A673 (cell line): ENCODE measurements around the gene GRID2. TPM values are rescaled to one million over a fixed set of nuclear protein-coding genes. Genes with fewer than 3 reads are reported as not detected.

ENCODE experiments used
- BruUV-seq: library from RNA; stranded (reverse); fragments of 400-500 nt; replicated peaks from 2 replicates; lab custom pipeline; 2021; lab: Mats Ljungman, UMichigan
- CTCF ChIA-PET: fragments of 300-600 bp; sonication (Branson Sonifier 250); formaldehyde crosslinking; loops from one replicate; lab custom pipeline; 2022; ENCODE audit warnings: antibody characterized with exemption; lab: Charles Lee
- POLR2A ChIA-PET: fragments of 300-600 bp; sonication (Branson Sonifier 250); formaldehyde crosslinking; loops from one replicate; lab custom pipeline; 2022; ENCODE audit warnings: antibody characterized with exemption; ENCODE audit not compliant: low non-redundant PET; lab: Charles Lee
- DNase-seq: peaks from one replicate; pipeline ENCODE4 v3.0.0-alpha.2; 2015; ENCODE audit warnings: low spot score
- H3K27ac ChIP-seq: fragments of 200-600 bp; sonication (generic); 2 replicates; pipeline ENCODE4 v1.5.1; 2016; ENCODE audit warnings: mixed run types, low read depth, mild to moderate bottlenecking, mixed read lengths, antibody characterized with exemption, low read length; ENCODE audit not compliant: poor library complexity, severe bottlenecking
- H3K27me3 ChIP-seq: fragments of 200-600 bp; sonication (generic); replicated peaks from 2 replicates; pipeline ENCODE4 v1.6.1; 2017; ENCODE audit warnings: mixed run types, low read depth, mild to moderate bottlenecking, mixed read lengths, antibody characterized with exemption, low read length; ENCODE audit not compliant: insufficient read depth, poor library complexity
- H3K36me3 ChIP-seq: fragments of 200-600 bp; sonication (generic); 2 replicates; pipeline ENCODE4 v1.6.1; 2016; ENCODE audit warnings: mixed run types, mild to moderate bottlenecking, mixed read lengths, antibody characterized with exemption, low read length; ENCODE audit not compliant: insufficient read depth, poor library complexity, severe bottlenecking
- H3K4me1 ChIP-seq: fragments of 200-600 bp; sonication (generic); 2 replicates; pipeline ENCODE4 v1.6.1; 2017; ENCODE audit warnings: mixed run types, mild to moderate bottlenecking, mixed read lengths, antibody characterized with exemption, low read length; ENCODE audit not compliant: insufficient read depth, poor library complexity, severe bottlenecking
- H3K4me3 ChIP-seq: fragments of 200-600 bp; sonication (generic); 2 replicates; pipeline ENCODE4 v1.5.1; 2016; ENCODE audit warnings: low read depth, mixed run types, mild to moderate bottlenecking, mixed read lengths, low read length; ENCODE audit not compliant: poor library complexity, severe bottlenecking
- H3K9me3 ChIP-seq: fragments of 200-600 bp; sonication (generic); 2 replicates; pipeline ENCODE4 v1.6.1; 2016; ENCODE audit warnings: mixed run types, low read depth, mild to moderate bottlenecking, mixed read lengths, antibody characterized with exemption, low read length; ENCODE audit not compliant: poor library complexity, severe bottlenecking
- CTCF ChIP-seq: fragments of 300-800, 200-600 bp; sonication (generic); conservative IDR thresholded peaks from 2 replicates; pipeline ENCODE4 v1.5.1; 2017; ENCODE audit warnings: low read depth, mild to moderate bottlenecking, antibody characterized with exemption, low read length, moderate library complexity, mixed read lengths
- EZH2 ChIP-seq: fragments of 200-600 bp; sonication (generic); IDR thresholded peaks from 2 replicates; pipeline ENCODE4 v1.6.1; 2017; ENCODE audit warnings: borderline replicate concordance, low read depth, mild to moderate bottlenecking, mixed read lengths, antibody characterized with exemption, low read length; ENCODE audit not compliant: poor library complexity, severe bottlenecking
- intact Hi-C: fragments of 100-400 bp; cut with micrococcal nuclease; formaldehyde crosslinking; loops from one replicate; pipeline ENCODE4 v1.10.0; 2022; ENCODE audit not compliant: unreplicated experiment
- total RNA-seq: library from RNA; stranded (reverse); gene quantifications from 2 replicates; pipeline ENCODE4 v1.2.3, GENCODE V29; 2021

Gene GRID2
- total RNA-seq, 1 experiment from 2014 or later = not detected

- no peak overlapping the region for H3K27ac ChIP-seq
- BruUV-seq = no TSS peak
- no peaks in the 10 kb centered on the region for H3K36me3 ChIP-seq
- TF ChIP-seq EZH2 (no peak), CTCF (peak; percentile 43)
- peak; percentile 29 for DNase-seq
- no peaks in the 10 kb centered on the region for H3K4me1 ChIP-seq
- H3K27me3 ChIP-seq = no peaks in the 10 kb centered on the region
- POLR2A ChIA-PET = no interaction called here
- CTCF ChIA-PET = no interaction called here
- intact Hi-C loops = loop anchor here (2.0 to 5.0 kb wide), 2 partner anchors 52 to 79 kb away; no protein-coding TSS in a partner anchor
- no peaks in the 10 kb centered on the region for H3K9me3 ChIP-seq
- no peak overlapping the region for H3K4me3 ChIP-seq
Measured at GRCh38 chr4:93710101-93710846, 1406.5 kb downstream of the GRID2 start.

GRCh38 chr4:93710847-93711430 is 1407.2 kb downstream of the GRID2 start:
- Histone ChIP-seq H3K27ac (no peak overlapping the region), H3K4me3 (no peak overlapping the region), H3K27me3 (no peaks in the 10 kb centered on the region), H3K36me3 (no peaks in the 10 kb centered on the region), H3K4me1 (no peaks in the 10 kb centered on the region), H3K9me3 (no peaks in the 10 kb centered on the region)
- DNase-seq = no peak
- no peak for TF ChIP-seq CTCF
- no peak for TF ChIP-seq EZH2
- CTCF ChIA-PET = no interaction called here
- no TSS peak for BruUV-seq
- POLR2A ChIA-PET = no interaction called here
- intact Hi-C loops = loop anchor here (2.0 to 5.0 kb wide), 2 partner anchors 51 to 78 kb away; no protein-coding TSS in a partner anchor

- Histone ChIP-seq H3K27me3 (no peaks in the 10 kb centered on the region), H3K4me1 (no peaks in the 10 kb centered on the region), H3K36me3 (no peaks in the 10 kb centered on the region), H3K4me3 (no peak overlapping the region), H3K27ac (no peak overlapping the region), H3K9me3 (no peaks in the 10 kb centered on the region)
- no TSS peak for BruUV-seq
- intact Hi-C loops = no loop called here
- POLR2A ChIA-PET = no interaction called here
- no peak for TF ChIP-seq EZH2
- TF ChIP-seq CTCF = no peak
- DNase-seq = no peak
- CTCF ChIA-PET = no interaction called here
Measured at GRCh38 chr4:93718233-93718632, 1414.5 kb downstream of the GRID2 start.
